ELR (cell line): Measurements from ENCODE around the gene TTC23L.
"Not testable (repeated sequence)": the region's sequence is repeated elsewhere in the genome, so short reads cannot be mapped to it uniquely, and the experiment has no call there.

Experiments
- DNase-seq: peaks from one replicate; pipeline ENCODE4 v3.0.0-alpha.2; 2015; ENCODE audit warnings: low read depth

Gene TTC23L

GRCh38 chr5:34923256-34923655 lies 84.3 kb downstream of the TTC23L start:
- DNase-seq = not testable (repeated sequence)

DNA sequence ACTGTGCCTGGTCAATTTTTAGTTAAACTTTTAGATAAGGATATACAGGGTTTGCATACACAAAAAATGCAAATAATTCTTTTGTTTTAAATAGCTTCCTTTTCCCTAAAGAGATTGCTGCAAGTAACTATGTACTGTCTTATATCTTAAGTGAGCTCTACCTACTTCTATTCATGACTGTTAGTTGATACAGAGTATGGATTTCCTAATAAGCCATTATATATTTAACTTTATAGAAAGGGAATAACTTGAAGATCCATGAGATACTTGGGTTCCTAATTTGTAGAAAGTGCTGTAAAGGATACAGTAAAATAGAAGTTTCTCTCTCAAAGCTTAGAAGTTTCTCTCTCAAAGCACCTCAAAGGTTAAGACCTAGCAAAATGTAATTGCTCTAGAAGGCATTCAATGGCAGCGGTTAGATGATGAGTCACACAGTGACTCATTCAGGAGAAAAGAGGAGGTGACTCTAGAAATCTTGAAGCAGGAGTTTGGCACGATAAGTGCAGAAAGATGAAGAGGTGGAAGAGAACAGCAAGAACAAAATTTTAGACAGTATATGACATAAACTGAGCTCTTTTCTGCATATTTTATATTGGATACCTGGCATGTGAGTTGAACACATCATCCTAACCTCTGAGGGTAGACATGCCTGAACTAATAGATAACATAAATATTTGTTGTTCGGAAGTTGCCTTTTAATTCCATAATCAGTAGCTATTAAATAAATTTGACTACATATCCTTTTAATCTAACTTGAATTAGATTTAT lies 84.9 kb downstream of the TTC23L start:
- peak; percentile 95 for DNase-seq

- no peak for DNase-seq
Measured at GRCh38 chr5:34924462-34924765, 85.5 kb downstream of the TTC23L start.

GRCh38 chr5:34926318-34926888 lies 87.4 kb downstream of the TTC23L start:
- DNase-seq = no peak

DNA sequence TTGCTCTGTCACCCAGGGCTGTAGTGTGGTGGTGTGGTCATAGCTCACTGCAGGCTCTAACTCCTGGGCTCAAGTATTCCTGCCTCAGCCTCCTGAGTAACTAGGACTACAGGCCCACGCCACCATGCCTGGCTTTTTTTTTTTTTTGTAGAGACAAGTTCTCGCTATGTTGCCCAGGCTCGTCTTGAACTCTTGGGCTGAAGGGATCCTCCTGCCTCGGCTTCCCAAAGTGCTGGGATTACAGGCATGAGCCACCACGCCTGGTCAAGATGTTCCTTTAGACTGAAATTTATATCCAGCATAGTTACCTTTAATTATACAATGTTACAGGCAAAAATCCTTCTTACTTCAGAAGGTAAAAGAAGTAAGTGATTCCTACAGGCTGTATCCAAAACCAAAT lies 88.8 kb downstream of the TTC23L start:
- no peak for DNase-seq

DNA sequence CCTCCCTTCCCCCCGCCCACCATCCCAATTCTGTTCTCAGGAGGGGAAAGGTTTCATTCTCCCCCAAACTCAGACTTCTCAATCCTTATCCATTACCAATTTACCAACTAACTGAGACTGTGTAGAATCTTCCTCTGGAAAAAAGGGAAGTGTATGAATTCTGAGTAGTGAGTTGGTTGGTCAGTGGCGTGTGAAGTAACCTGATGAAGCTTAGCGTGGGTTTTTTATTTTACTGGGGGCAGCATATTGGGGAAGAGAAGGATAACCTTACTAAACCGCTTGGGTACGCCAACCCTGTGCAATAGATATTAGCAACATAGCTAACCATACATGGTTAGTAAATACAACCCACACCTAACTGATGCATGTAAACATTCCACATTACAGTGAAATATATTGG lies 89.3 kb downstream of the TTC23L start:
- DNase-seq = no peak

DNA sequence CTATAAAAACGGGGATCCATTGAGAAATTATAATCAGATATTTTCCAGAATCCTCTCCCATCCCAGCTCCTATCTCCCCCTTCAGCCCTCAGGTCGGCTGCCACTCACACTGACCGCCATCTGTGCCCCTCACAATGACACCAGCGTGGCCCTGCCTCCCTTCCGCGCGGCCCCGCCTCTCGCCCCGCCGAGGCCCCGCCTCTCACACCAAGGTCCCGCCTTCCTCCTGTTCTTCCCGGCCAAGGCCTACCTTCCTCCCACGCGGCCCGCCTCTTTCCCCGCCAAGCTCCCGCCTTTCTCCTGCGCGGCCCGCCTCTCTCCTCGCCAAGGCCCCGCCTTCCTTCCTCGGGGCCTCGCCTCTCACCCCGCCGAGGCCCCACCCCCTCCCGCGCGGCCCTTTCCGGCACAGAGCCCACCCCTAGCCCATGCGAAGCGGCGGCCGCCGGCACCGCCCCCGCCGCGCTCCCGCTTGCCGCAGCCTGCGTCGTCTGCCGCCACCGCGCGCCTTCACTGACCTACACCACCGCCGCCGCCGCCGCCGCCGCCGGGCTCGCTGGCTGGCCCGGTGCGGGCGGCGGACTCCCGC lies 90.3 kb downstream of the TTC23L start, which contains the start of gene DNAJC21:
Gene DNAJC21, plus strand, starts transcription at position 426 of the 586 bp plus-strand sequence. CDS start 261 bp downstream, outside the sequence.
- DNase-seq = peak; percentile 98

- DNase-seq = peak; percentile 87
Measured at GRCh38 chr5:34929720-34930461, 90.9 kb downstream of the TTC23L start.

DNA sequence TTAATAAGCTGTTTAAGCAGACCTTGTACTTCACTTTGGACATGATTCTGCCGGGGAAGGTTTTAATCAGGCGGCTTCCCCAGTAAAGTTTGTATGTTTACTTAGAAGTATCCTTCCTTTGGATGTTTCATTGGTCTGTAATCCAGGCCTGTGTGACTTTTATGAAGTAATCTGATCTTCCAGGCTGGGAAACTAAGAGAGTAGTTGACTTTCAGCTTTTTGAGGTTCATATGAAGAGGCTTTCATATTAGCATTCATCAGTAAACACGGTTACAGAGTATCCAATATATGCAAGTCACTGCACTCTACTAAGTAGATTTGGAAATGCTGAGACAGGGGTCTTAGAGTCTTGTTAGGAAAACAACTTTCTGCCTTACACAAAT lies 91.5 kb downstream of the TTC23L start:
- peak; percentile 50 for DNase-seq

DNA sequence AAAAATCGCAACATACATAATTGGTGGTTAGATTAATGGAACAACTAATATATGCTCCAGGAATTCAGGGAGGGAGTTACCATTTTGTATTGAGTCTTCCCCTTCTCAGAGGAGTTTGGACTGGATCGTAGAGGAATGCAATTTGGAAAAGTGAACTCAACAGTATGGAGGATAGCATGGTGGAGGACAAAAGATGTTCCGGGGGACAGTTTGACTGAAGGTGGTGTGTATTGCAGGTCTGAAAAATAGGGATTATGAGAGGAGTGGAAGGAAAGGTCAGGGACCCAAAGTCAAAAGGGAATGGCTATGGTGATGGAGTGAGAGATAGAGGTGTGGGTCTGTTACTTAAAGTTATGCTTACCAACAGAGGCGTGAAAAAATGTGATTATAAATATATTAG lies 91.9 kb downstream of the TTC23L start:
- DNase-seq = no peak

DNA sequence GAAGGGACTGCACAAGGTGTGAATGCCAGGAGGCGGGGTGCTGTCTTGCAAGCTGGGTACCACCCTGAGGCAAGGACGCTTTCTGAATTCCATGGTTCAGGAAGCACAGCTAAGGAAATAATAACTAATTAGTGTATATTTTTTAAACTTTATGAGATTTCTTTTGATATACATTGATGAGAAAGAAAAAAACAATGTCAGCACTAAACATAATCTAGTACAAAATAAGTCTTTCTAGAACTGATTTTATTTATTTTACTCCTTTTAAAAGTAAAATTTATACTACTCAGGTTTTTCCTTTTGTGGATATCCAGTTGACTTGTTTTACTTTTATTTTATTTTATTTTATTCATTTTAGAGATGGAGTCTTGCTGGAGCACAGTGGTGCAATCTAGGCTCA lies 94.0 kb downstream of the TTC23L start:
- DNase-seq = no peak

DNA sequence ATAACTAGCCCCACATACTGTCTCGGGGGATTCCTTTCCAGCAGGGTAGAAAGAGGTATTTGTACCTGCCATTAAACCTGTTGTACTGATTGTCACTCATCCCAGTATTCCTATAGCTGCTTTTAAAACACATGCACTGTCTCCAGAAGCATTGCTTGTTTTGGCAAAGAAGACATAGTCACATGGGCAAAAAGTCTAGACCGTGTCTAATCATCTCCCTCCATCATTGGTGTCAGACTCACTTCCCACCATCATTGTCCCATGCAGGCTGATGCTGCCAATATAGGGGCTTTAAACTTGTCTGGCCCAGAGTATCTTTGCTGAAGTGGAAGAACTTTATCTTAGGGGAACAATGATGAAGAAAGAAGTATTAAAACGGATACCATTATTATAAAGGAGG lies 103.0 kb downstream of the TTC23L start:
- DNase-seq = no peak

DNA sequence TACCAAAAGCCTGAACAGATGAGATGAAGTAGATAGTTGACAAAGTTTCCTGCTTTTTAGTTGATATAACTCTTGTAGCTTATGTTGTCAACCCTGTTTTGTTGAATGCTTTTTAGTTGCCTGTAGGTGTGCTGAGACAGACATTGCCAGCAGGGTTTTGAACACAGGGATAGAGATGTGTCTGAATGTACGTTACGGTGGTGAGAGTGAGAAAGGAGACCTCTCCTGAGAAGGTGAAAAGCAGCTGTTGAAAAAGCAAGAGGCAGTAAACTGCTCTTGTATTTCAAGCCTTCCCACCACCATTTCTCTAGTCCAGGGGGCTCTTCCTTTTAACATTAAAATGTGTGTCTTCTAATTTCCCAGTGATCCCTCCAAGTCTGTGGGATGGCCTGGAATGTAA lies 105.1 kb downstream of the TTC23L start:
- no peak for DNase-seq

GRCh38 chr5:34944460-34945047 lies 105.6 kb downstream of the TTC23L start:
- DNase-seq = no peak
